Smooth muscle cell (in vitro differentiated cells): Measurements from ENCODE around the gene MRPL46. TPM values are rescaled to one million over a fixed set of nuclear protein-coding genes. Genes with fewer than 3 reads are reported as not detected.

Experiments
- DNase-seq: peaks from one replicate; lab custom pipeline; 2025; ENCODE audit not compliant: unreplicated experiment; lab: John Stamatoyannopoulos, UW
- H2AFZ ChIP-seq: fragments of 200-600 bp; sonication (generic); 2 replicates; pipeline ENCODE4 v1.6.0; 2016; ENCODE audit warnings: antibody characterized with exemption, low read depth, mild to moderate bottlenecking
- H3F3A ChIP-seq: fragments of 200-600 bp; sonication (generic); 2 replicates; pipeline ENCODE4 v1.6.0; 2017; ENCODE audit warnings: antibody characterized with exemption, low read depth
- H3K27ac ChIP-seq: fragments of 200-600 bp; sonication (generic); 2 replicates; pipeline ENCODE4 v1.5.1; 2016; ENCODE audit warnings: low read depth, mild to moderate bottlenecking
- H3K27me3 ChIP-seq: fragments of 200-600 bp; sonication (generic); 2 replicates; pipeline ENCODE4 v1.6.1; 2016; ENCODE audit warnings: low read depth, mild to moderate bottlenecking
- H3K36me3 ChIP-seq: fragments of 200-600 bp; sonication (generic); 2 replicates; pipeline ENCODE4 v1.5.1; 2016; ENCODE audit warnings: low read depth
- H3K4me1 ChIP-seq: fragments of 200-600 bp; sonication (generic); 2 replicates; pipeline ENCODE4 v1.5.1; 2016; ENCODE audit warnings: low read depth
- H3K4me2 ChIP-seq: fragments of 200-600 bp; sonication (generic); 2 replicates; pipeline ENCODE4 v1.6.0; 2016; ENCODE audit warnings: mild to moderate bottlenecking
- H3K4me3 ChIP-seq: fragments of 200-600 bp; sonication (generic); 2 replicates; pipeline ENCODE4 v1.5.1; 2016; ENCODE audit warnings: mild to moderate bottlenecking
- H3K79me2 ChIP-seq: fragments of 200-600 bp; sonication (generic); 2 replicates; pipeline ENCODE4 v1.6.0; 2016; ENCODE audit warnings: low read depth, mild to moderate bottlenecking
- H3K9ac ChIP-seq: fragments of 200-600 bp; sonication (generic); 2 replicates; pipeline ENCODE4 v1.6.0; 2016; ENCODE audit warnings: low read depth
- H3K9me3 ChIP-seq: fragments of 200-600 bp; sonication (generic); replicated peaks from 2 replicates; pipeline ENCODE4 v1.5.1; 2016; ENCODE audit warnings: low read depth
- H4K20me1 ChIP-seq: fragments of 200-600 bp; sonication (generic); 2 replicates; pipeline ENCODE4 v1.6.0; 2016; ENCODE audit warnings: low read depth
- CTCF ChIP-seq: fragments of 200-600 bp; sonication (generic); IDR thresholded peaks from 2 replicates; pipeline ENCODE4 v1.5.1; 2017; ENCODE audit warnings: borderline replicate concordance, mild to moderate bottlenecking, antibody characterized with exemption; ENCODE audit not compliant: insufficient read depth, poor library complexity, severe bottlenecking
- WGBS: methylation state at CpG from one replicate; pipeline ENCODE4 v1.1.7; 2016; ENCODE audit warnings: low lambda C conversion rate; 5-methylcytosine and 5-hydroxymethylcytosine counted together
- polyA plus RNA-seq: library from polyadenylated mRNA; unstranded; fragments of >200 nt; fragmentation: Nextera tagmentation; extraction: Ambion mirVana; gene quantifications from 2 replicates; pipeline ENCODE4 v1.2.1, GENCODE V29; 2016
- total RNA-seq: library from RNA; depleted of rRNA; stranded (reverse); fragments of >200 nt; gene quantifications from 2 replicates; pipeline ENCODE4 v1.2.3, GENCODE V29; 2014

Gene MRPL46
- total and polyA plus RNA-seq, 2 experiments from 2014 or later: 17.1 to 31.0 TPM

GRCh38 chr15:88433046-88433685 is 34.0 kb downstream of the MRPL46 start:
- Histone ChIP-seq H2AFZ (no peak overlapping the region), H3K36me3 (no peaks in the 10 kb centered on the region), H3K9me3 (no peaks in the 10 kb centered on the region), H3K27me3 (peaks cover 4% of the 10 kb centered on the region), H3K79me2 (no peaks in the 10 kb centered on the region), H3K27ac (no peak overlapping the region), H3F3A (no peaks in the 10 kb centered on the region), H3K4me2 (no peak overlapping the region), H4K20me1 (no peaks in the 10 kb centered on the region), H3K9ac (no peak overlapping the region), H3K4me3 (no peak overlapping the region), H3K4me1 (no peaks in the 10 kb centered on the region)
- DNase-seq: no peak
- WGBS: 91% methylated on average over 7 of the region's 7 CpGs
- TF ChIP-seq CTCF: no peak

- no peaks in the 10 kb centered on the region for H3K4me1 ChIP-seq
- no peak for DNase-seq
- H3K27me3 ChIP-seq: peaks cover 13% of the 10 kb centered on the region
These were observed 35.7 kb downstream of the MRPL46 start for GRCh38 chr15:88431441-88431840.

GRCh38 chr15:88430051-88430450 is 37.1 kb downstream of the MRPL46 start:
- no peak overlapping the region for H3K27ac ChIP-seq
- no peaks in the 10 kb centered on the region for H3K79me2 ChIP-seq
- no peak for DNase-seq
- no peak overlapping the region for H3K4me3 ChIP-seq
- peaks cover 13% of the 10 kb centered on the region for H3K27me3 ChIP-seq
- H3K4me1 ChIP-seq: no peaks in the 10 kb centered on the region
- no peaks in the 10 kb centered on the region for H3K36me3 ChIP-seq
- H3F3A ChIP-seq: no peaks in the 10 kb centered on the region
- no peak overlapping the region for H3K9ac ChIP-seq
- no peak overlapping the region for H2AFZ ChIP-seq
- TF ChIP-seq CTCF: no peak
- H4K20me1 ChIP-seq: no peaks in the 10 kb centered on the region
- no peaks in the 10 kb centered on the region for H3K9me3 ChIP-seq
- H3K4me2 ChIP-seq: no peak overlapping the region

More at GRCh38 chr15:88431441-88431840, 35.7 kb downstream of the MRPL46 start:
- Histone ChIP-seq H3F3A (no peaks in the 10 kb centered on the region), H3K9ac (no peak overlapping the region), H3K79me2 (no peaks in the 10 kb centered on the region), H3K36me3 (no peaks in the 10 kb centered on the region), H4K20me1 (no peaks in the 10 kb centered on the region), H2AFZ (no peak overlapping the region), H3K9me3 (no peaks in the 10 kb centered on the region), H3K27ac (no peak overlapping the region), H3K4me2 (no peak overlapping the region), H3K4me3 (no peak overlapping the region)
- WGBS: 85% methylated on average over 10 of the region's 10 CpGs
- no peak for TF ChIP-seq CTCF
